CD1c-positive myeloid dendritic cell (primary cell): ENCODE data around the gene NEK3.
"Not testable (repeated sequence)": the region's sequence is repeated elsewhere in the genome, so short reads cannot be mapped to it uniquely, and the experiment has no call there.

ENCODE experiments used
- DNase-seq: peaks from one replicate; pipeline ENCODE4 v3.0.0-alpha.2; 2016; ENCODE audit errors: extremely low spot score

Gene NEK3

GRCh38 chr13:52159159-52159982, at the start of gene NEK3:
NEK3 (minus strand) TSS chr13:52159597; CDS start chr13:52156191, 3,406 bp downstream.
- peak; percentile 54 for DNase-seq

GRCh38 chr13:52208384-52208783, 49.0 kb upstream of the NEK3 start:
- not testable (repeated sequence) for DNase-seq

GRCh38 chr13:52207896-52208295, 48.5 kb upstream of the NEK3 start:
- DNase-seq: not testable (repeated sequence)

- not testable (repeated sequence) for DNase-seq
These were observed 47.9 kb upstream of the NEK3 start for GRCh38 chr13:52207337-52207736.

GRCh38 chr13:52204546-52204945, 45.1 kb upstream of the NEK3 start:
- DNase-seq: not testable (repeated sequence)

- peak; percentile 12 for DNase-seq
These were observed 44.5 kb upstream of the NEK3 start for GRCh38 chr13:52203864-52204263.

- not testable (repeated sequence) for DNase-seq
These were observed 43.1 kb upstream of the NEK3 start for GRCh38 chr13:52202506-52202905.

GRCh38 chr13:52201439-52202193, 42.2 kb upstream of the NEK3 start:
- DNase-seq: peak; percentile 49

GRCh38 chr13:52195401-52195837, 36.0 kb upstream of the NEK3 start:
- peak; percentile 75 for DNase-seq

- DNase-seq: peak; percentile 87
These were observed 34.9 kb upstream of the NEK3 start for GRCh38 chr13:52194184-52194868.

GRCh38 chr13:52193587-52194183, 34.3 kb upstream of the NEK3 start:
- not testable (repeated sequence) for DNase-seq

- not testable (repeated sequence) for DNase-seq
These were observed 28.2 kb upstream of the NEK3 start for GRCh38 chr13:52187424-52188187.

GRCh38 chr13:52187029-52187423, 27.6 kb upstream of the NEK3 start:
- no peak for DNase-seq

GRCh38 chr13:52181316-52181954, 22.0 kb upstream of the NEK3 start:
- DNase-seq: not testable (repeated sequence)

- DNase-seq: no peak
These were observed 20.5 kb upstream of the NEK3 start for GRCh38 chr13:52179925-52180324.

GRCh38 chr13:52177276-52177675, 17.9 kb upstream of the NEK3 start:
- no peak for DNase-seq

GRCh38 chr13:52173970-52174369, 14.6 kb upstream of the NEK3 start:
- DNase-seq: peak; percentile 57

GRCh38 chr13:52173373-52173772, 14.0 kb upstream of the NEK3 start:
- no peak for DNase-seq

GRCh38 chr13:52171686-52172085, 12.3 kb upstream of the NEK3 start:
- not testable (repeated sequence) for DNase-seq

GRCh38 chr13:52170828-52171391, 11.5 kb upstream of the NEK3 start:
- not testable (repeated sequence) for DNase-seq
